Measurements from ENCODE around the gene KIF24. TPM values are rescaled to one million over a fixed set of nuclear protein-coding genes. Genes with fewer than 3 reads are reported as not detected.

KIF24 gene
- total RNA-seq, 2 experiments from 2014 or later: 13.9 to 19.4 TPM

- intact Hi-C loops (cut with micrococcal nuclease; ENCODE audit: unreplicated experiment): no loop called here
- CTCF ChIA-PET (ENCODE audit: unreplicated experiment): no interaction called here
- H3K36me3 ChIP-seq (ENCODE audit: insufficient read depth, low read length): no peaks in the 10 kb centered on the region; the same call in 1 of the 2 replicates
These were observed 45.3 kb upstream of the KIF24 start for GRCh38 chr9:34374339-34374738.

GRCh38 chr9:34373749-34374148 lies 44.7 kb upstream of the KIF24 start:
- TF ChIP-seq CTCF (conservative IDR thresholded peaks at IDR 0.05; ENCODE audit: low read length) (no peak), EZH2phosphoT487 (IDR thresholded peaks at IDR 0.05; ENCODE audit: borderline replicate concordance, low read depth, low read length) (no peak)
- no peak overlapping the region for H3K27ac ChIP-seq (ENCODE audit: low read depth, low read length, poor library complexity, severe bottlenecking)
- no peaks in the 10 kb centered on the region for H3K9me2 ChIP-seq (ENCODE audit: insufficient read depth, low read length)
- H3K36me3 ChIP-seq (ENCODE audit: insufficient read depth, low read length): no peaks in the 10 kb centered on the region; the same call in 1 of the 2 replicates
- ChIA-PET CTCF (ENCODE audit: unreplicated experiment) (no interaction called here), POLR2A (interaction anchor here (0.6 to 1.1 kb wide), 3 partner anchors 17 to 730 kb away, joined by 3 to 5 read pairs (median 3); no protein-coding TSS in a partner anchor)
- H3K79me2 ChIP-seq (ENCODE audit: insufficient read depth, low read depth, low read length): no peaks in the 10 kb centered on the region
- no peak overlapping the region for H2AFZ ChIP-seq (ENCODE audit: low read length)
- no peak overlapping the region for H3K4me3 ChIP-seq (ENCODE audit: low read depth, low read length, poor library complexity, severe bottlenecking)
- no peak for DNase-seq (ENCODE audit: low spot score)
- H3K9me3 ChIP-seq (ENCODE audit: low read length): no peaks in the 10 kb centered on the region
- intact Hi-C loops (cut with micrococcal nuclease; ENCODE audit: unreplicated experiment): no loop called here
- no peaks in the 10 kb centered on the region for H4K20me1 ChIP-seq (ENCODE audit: insufficient read depth, low read length)
- no peak overlapping the region for H3K4me2 ChIP-seq (ENCODE audit: low read length)
- peaks cover 17% of the 10 kb centered on the region for H3K4me1 ChIP-seq (ENCODE audit: insufficient read depth, low read length, poor library complexity, severe bottlenecking)
- no TSS peak for BruUV-seq (replicated peaks)

More at GRCh38 chr9:34374339-34374738, 45.3 kb upstream of the KIF24 start:
- no peaks in the 10 kb centered on the region for H3K9me3 ChIP-seq (ENCODE audit: low read length)
- no peak overlapping the region for H3K27ac ChIP-seq (ENCODE audit: low read depth, low read length, poor library complexity, severe bottlenecking)
- H3K79me2 ChIP-seq (ENCODE audit: insufficient read depth, low read depth, low read length): no peaks in the 10 kb centered on the region
- no TSS peak for BruUV-seq (replicated peaks)
- H3K4me3 ChIP-seq (ENCODE audit: low read depth, low read length, poor library complexity, severe bottlenecking): no peak overlapping the region
- TF ChIP-seq CTCF (conservative IDR thresholded peaks at IDR 0.05; ENCODE audit: low read length): no peak
- TF ChIP-seq EZH2phosphoT487 (IDR thresholded peaks at IDR 0.05; ENCODE audit: borderline replicate concordance, low read depth, low read length): no peak
- no peak overlapping the region for H3K4me2 ChIP-seq (ENCODE audit: low read length)
- DNase-seq (ENCODE audit: low spot score): no peak
- H3K9me2 ChIP-seq (ENCODE audit: insufficient read depth, low read length): no peaks in the 10 kb centered on the region
- no peak overlapping the region for H2AFZ ChIP-seq (ENCODE audit: low read length)
- POLR2A ChIA-PET: interaction anchor here (0.7 kb wide), 1 partner anchor 269 kb away, joined by 3 read pairs; no protein-coding TSS in a partner anchor
- H4K20me1 ChIP-seq (ENCODE audit: insufficient read depth, low read length): no peaks in the 10 kb centered on the region
- peaks cover 22% of the 10 kb centered on the region for H3K4me1 ChIP-seq (ENCODE audit: insufficient read depth, low read length, poor library complexity, severe bottlenecking)

GRCh38 chr9:34372467-34373011 lies 43.5 kb upstream of the KIF24 start:
- intact Hi-C loops (cut with micrococcal nuclease; ENCODE audit: unreplicated experiment): no loop called here
- CTCF ChIA-PET (ENCODE audit: unreplicated experiment): no interaction called here
- no peak overlapping the region for H3K4me3 ChIP-seq (ENCODE audit: low read depth, low read length, poor library complexity, severe bottlenecking)
- H3K27ac ChIP-seq (ENCODE audit: low read depth, low read length, poor library complexity, severe bottlenecking): no peak overlapping the region
- no peaks in the 10 kb centered on the region for H4K20me1 ChIP-seq (ENCODE audit: insufficient read depth, low read length)
- no TSS peak for BruUV-seq (replicated peaks)
- TF ChIP-seq CTCF (conservative IDR thresholded peaks at IDR 0.05; ENCODE audit: low read length) (no peak), EZH2phosphoT487 (IDR thresholded peaks at IDR 0.05; ENCODE audit: borderline replicate concordance, low read depth, low read length) (no peak)
- H3K36me3 ChIP-seq (ENCODE audit: insufficient read depth, low read length): no peaks in the 10 kb centered on the region; the same call in 1 of the 2 replicates
- no peaks in the 10 kb centered on the region for H3K79me2 ChIP-seq (ENCODE audit: insufficient read depth, low read depth, low read length)
- no peak overlapping the region for H3K4me2 ChIP-seq (ENCODE audit: low read length)
- H2AFZ ChIP-seq (ENCODE audit: low read length): no peak overlapping the region
- no peaks in the 10 kb centered on the region for H3K9me3 ChIP-seq (ENCODE audit: low read length)
- no peak for DNase-seq (ENCODE audit: low spot score)
- H3K4me1 ChIP-seq (ENCODE audit: insufficient read depth, low read length, poor library complexity, severe bottlenecking): peaks cover 16% of the 10 kb centered on the region
- no peaks in the 10 kb centered on the region for H3K9me2 ChIP-seq (ENCODE audit: insufficient read depth, low read length)
- POLR2A ChIA-PET: interaction anchor here (0.5 kb wide), 1 partner anchor 379 kb away, joined by 3 read pairs; no protein-coding TSS in a partner anchor

Data from OCI-LY7 (cell line).